ENCODE results near the gene ARGLU1. TPM values are rescaled to one million over a fixed set of nuclear protein-coding genes. Genes with fewer than 3 reads are reported as not detected.

The ARGLU1 gene
- total RNA-seq, 1 experiment from 2014 or later = 96.9 TPM

GRCh38 chr13:106561551-106562170 lies 6.3 kb downstream of the ARGLU1 start:
- Histone ChIP-seq H3K4ac (ENCODE audit: low read depth, low read length) (no peak overlapping the region), H3K27ac (ENCODE audit: insufficient read length, low read depth, low read length) (no peak overlapping the region), H3T11ph (ENCODE audit: low read length) (no peak overlapping the region), H3K4me2 (ENCODE audit: insufficient read depth, insufficient read length, low read length) (peak overlapping the region; percentile 4), H3K18ac (ENCODE audit: insufficient read length, low read depth, low read length) (no peak overlapping the region), H2BK20ac (ENCODE audit: low read depth, low read length, poor library complexity, severe bottlenecking) (no peak overlapping the region), H3K23ac (ENCODE audit: insufficient read length, low read depth, low read length) (no peak overlapping the region), H2AFZ (ENCODE audit: low read length) (no peak overlapping the region), H3K14ac (ENCODE audit: insufficient read depth, low read length) (0 out of 2 replicates have a peak overlapping the region, but pooled peaks have one; percentile 12), H4K5ac (ENCODE audit: insufficient read length, low read depth, low read length) (no peak overlapping the region), H2BK120ac (ENCODE audit: low read depth, low read length, poor library complexity, severe bottlenecking) (no peak overlapping the region), H4K8ac (replicated peaks; ENCODE audit: insufficient read length, low read depth, low read length) (no peak overlapping the region), H3K27me3 (ENCODE audit: insufficient read depth, low read length) (no peaks in the 10 kb centered on the region), H2BK15ac (ENCODE audit: low read depth, low read length) (no peak overlapping the region), H4K91ac (ENCODE audit: insufficient read length, low read depth, low read length) (no peak overlapping the region), H3K79me2 (ENCODE audit: insufficient read depth, low read length) (peaks cover 71% of the 10 kb centered on the region), H2BK12ac (ENCODE audit: insufficient read length, low read depth, low read length) (no peak overlapping the region), H3K9me3 (ENCODE audit: control insufficient read depth, low read depth, low read length) (no peaks in the 10 kb centered on the region), H4K20me1 (ENCODE audit: control insufficient read depth, insufficient read depth, insufficient read length) (no peaks in the 10 kb centered on the region), H3K4me1 (ENCODE audit: insufficient read depth, low read length) (peaks cover 7% of the 10 kb centered on the region), H3K56ac (ENCODE audit: insufficient read length, low read depth, low read length) (no peak overlapping the region), H3K9ac (ENCODE audit: extremely low read depth, insufficient read length, low read length) (no peak overlapping the region), H2AK5ac (ENCODE audit: insufficient read length, low read length) (no peak overlapping the region), H3K23me2 (ENCODE audit: insufficient read length, low read depth, low read length, poor library complexity, severe bottlenecking) (peaks cover 6% of the 10 kb centered on the region), H3K79me1 (ENCODE audit: insufficient read depth, low read depth, low read length, poor library complexity, severe bottlenecking) (peaks cover 3% of the 10 kb centered on the region), H2BK5ac (ENCODE audit: insufficient read length, low read length) (no peak overlapping the region)
- Mint-ChIP-seq H3K36me3 (ENCODE audit: insufficient read depth in 1 of 3, low read depth in 3 of 3) (peaks cover 27 to 38% (median 35%) of the 10 kb centered on the region in 3 experiments), H3K27ac (peak overlapping the region in 2 of 3 experiments; percentile 84 to 88; a peak in 2 of 7 replicates), H3K4me1 (peaks cover 51 to 54% of the 10 kb centered on the region in 2 experiments), H3K4me3 (no peak overlapping the region), H3K9me3 (no peaks in the 10 kb centered on the region), H3K27me3 (ENCODE audit: low read depth) (no peaks in the 10 kb centered on the region)
- TF ChIP-seq CTCF (conservative IDR thresholded peaks at IDR 0.05) = no peak
- no CpG with 5 or more reads among the region's 6 CpGs for WGBS (ENCODE audit: extremely low coverage, insufficient read length, low lambda C conversion rate)
- no peak for DNase-seq
